ENCODE data around the gene PDRG1. TPM values are rescaled to one million over a fixed set of nuclear protein-coding genes. Genes with fewer than 3 reads are reported as not detected.

The PDRG1 gene
- polyA plus RNA-seq, 1 of the 3 experiments (the other 2 are of a cell fraction) = 18.9 TPM

- peak; percentile 81 for DNase-seq
Measured at GRCh38 chr20:31968291-31969126, 16.7 kb upstream of the PDRG1 start.

More at GRCh38 chr20:31968291-31969126, 16.7 kb upstream of the PDRG1 start:
- Histone ChIP-seq H3K4me3 (ENCODE audit: low read depth in 2 of 2, low read length in 1 of 2) (peak overlapping the region; percentile 55 to 56; a peak in 3 of 4 replicates), H3K27ac (ENCODE audit: low read depth in 2 of 2, low read length in 1 of 2) (peak overlapping the region in 1 of 2 experiments; percentile 75; a peak in 2 of 4 replicates), H3K4me2 (peak overlapping the region; percentile 52; the same call in 1 of the 2 replicates), H2AFZ (ENCODE audit: low read depth) (no peak overlapping the region), H3F3A (replicated peaks; ENCODE audit: insufficient read depth) (no peaks in the 10 kb centered on the region), H3K36me3 (replicated peaks in 1 of 2; ENCODE audit: control insufficient read depth in 1 of 2, insufficient read depth in 2 of 2, low read length in 1 of 2) (no peaks in the 10 kb centered on the region), H3K9me2 (no peaks in the 10 kb centered on the region), H3K79me2 (ENCODE audit: insufficient read depth) (no peaks in the 10 kb centered on the region), H3K27me3 (ENCODE audit: insufficient read depth) (peaks cover 30% of the 10 kb centered on the region), H3K9ac (no peak overlapping the region), H4K20me1 (ENCODE audit: insufficient read depth) (no peaks in the 10 kb centered on the region), H3K4me1 (ENCODE audit: control insufficient read depth in 1 of 2, insufficient read depth in 2 of 2, low read depth in 1 of 2, low read length in 1 of 2) (peaks cover 0 to 17% of the 10 kb centered on the region in 2 experiments; a peak in 2 of 4 replicates), H3K9me3 (no peaks in the 10 kb centered on the region)
- ChIA-PET POLR2A (interaction anchor here (1.4 kb wide), 1 partner anchor 23 kb away, joined by 3 read pairs; no protein-coding TSS in a partner anchor), CTCF (interaction anchor here (0.9 to 7.9 kb wide), 12 partner anchors 10 to 146 kb away, joined by 3 to 47 read pairs (median 4); partner anchors contain the start of gene PDRG1)
- TF ChIP-seq YY1 (IDR thresholded peaks at IDR 0.05; ENCODE audit: low read depth) (peak; percentile 71; the same call in 1 of the 2 replicates), REST (IDR thresholded peaks at IDR 0.05; ENCODE audit: low read depth, low read length) (peak; percentile 100), RCOR1 (IDR thresholded peaks at IDR 0.05; ENCODE audit: low read length) (peak; percentile 53; the same call in 1 of the 2 replicates), SIN3A (IDR thresholded peaks at IDR 0.05; ENCODE audit: borderline replicate concordance, low read depth, low read length) (peak; percentile 98), MAX (IDR thresholded peaks at IDR 0.05; ENCODE audit: low read depth) (0 out of 2 replicates have a peak, but pooled peaks have one; percentile 27), FOSL2 (IDR thresholded peaks at IDR 0.05; ENCODE audit: borderline replicate concordance, low read depth) (no peak), EP300 (IDR thresholded peaks at IDR 0.05; ENCODE audit: borderline replicate concordance in 1 of 2, low read depth in 1 of 2, low read length in 1 of 2) (peak in 1 of 2 experiments; percentile 24; a peak in 1 of 4 replicates), CTCF (IDR thresholded peaks at IDR 0.05) (no peak), MXI1 (IDR thresholded peaks at IDR 0.05; ENCODE audit: low read depth, low read length) (0 out of 2 replicates have a peak, but pooled peaks have one; percentile 64), USF1 (IDR thresholded peaks at IDR 0.05; ENCODE audit: borderline replicate concordance, low read depth) (no peak), IRF3 (IDR thresholded peaks at IDR 0.05; ENCODE audit: low read depth, low read length) (no peak), ELF1 (IDR thresholded peaks at IDR 0.05) (0 out of 2 replicates have a peak, but pooled peaks have one; percentile 29)
- WGBS (ENCODE audit: low lambda C conversion rate) = 9% methylated on average over 13 of the region's 57 CpGs

Data from SK-N-SH (cell line).